ENCODE data around the gene KANK2.

The KANK2 gene

DNA sequence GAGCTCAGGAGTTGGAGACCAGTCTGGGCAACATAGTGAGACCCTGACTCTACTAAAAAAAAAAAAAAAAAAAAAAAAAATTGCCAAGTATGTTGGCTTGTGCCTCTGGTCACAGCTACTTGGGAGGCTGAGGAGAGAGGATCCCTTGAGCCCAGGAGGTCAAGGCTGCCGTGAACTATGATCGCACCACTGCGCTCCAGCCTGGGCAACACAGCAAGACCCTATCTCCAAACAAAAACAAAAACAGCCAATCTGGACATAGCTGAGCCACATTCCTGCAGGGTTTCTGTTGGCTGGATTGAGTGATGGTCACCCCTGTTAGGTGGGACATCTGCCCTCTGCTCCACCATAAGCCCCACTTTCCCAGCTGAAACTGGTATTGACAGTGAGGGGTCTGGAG, 28.5 kb upstream of the KANK2 start:
- no peak for DNase-seq (ENCODE audit: low read depth in 3 of 3)

DNA sequence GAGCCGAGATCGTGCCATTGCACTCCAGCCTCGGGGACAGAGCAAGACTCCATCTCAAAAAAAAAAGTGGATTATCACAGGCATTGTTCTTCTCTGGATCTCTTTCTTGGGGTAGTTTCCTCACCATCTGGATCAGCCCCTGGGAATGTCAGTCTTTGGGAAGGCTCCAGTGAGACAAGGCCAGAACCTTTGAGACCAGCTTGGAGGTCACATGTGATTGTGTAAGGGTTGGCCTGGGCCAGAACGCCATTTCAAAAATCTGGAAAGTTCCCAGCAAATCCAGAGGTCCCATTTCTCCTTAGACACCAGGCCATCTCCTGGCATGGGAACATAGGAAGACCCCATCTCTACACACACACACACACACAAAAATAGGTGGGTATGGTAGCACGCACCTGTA, 27.8 kb upstream of the KANK2 start:
- DNase-seq (ENCODE audit: low read depth in 3 of 3), result no peak

DNA sequence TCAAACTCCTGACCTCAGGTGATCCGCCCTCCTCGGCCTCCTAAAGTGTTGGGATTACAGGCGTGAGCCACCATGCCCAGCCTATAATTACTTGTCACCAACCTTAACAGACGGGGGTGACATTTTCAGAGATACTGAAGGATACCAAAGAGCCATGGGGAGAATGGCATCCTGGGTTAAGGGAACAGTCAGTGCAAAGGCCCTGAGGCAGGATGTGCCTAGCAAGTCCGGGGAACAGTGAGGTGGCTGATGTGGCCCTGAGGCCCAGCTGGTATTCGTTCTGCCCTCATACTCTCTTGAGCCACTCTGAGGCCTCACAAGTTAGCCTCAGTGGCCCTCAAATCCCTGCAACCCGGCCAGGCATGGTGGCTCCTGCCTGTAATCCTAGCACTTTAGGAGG, 27.1 kb upstream of the KANK2 start:
- DNase-seq (ENCODE audit: low read depth in 3 of 3), result no peak

DNA sequence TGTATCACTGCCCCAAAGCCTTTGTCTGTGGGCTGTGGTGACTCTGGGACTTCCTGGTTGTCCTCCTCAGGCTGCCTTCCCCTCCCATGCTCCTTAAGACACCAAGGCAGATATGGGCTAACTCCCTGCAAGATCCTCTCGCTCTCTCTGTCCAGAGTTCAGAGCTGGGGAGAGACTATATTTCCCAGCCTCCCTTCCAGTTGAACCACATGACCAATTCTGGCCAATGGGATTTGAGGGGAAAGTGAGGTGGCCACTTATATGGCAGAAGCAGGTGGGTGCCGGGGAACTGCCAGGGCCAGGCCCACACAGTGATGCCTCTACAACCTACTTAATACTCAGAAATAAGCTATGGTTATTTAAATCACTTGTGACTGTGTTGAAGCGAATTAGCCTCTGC, 25.9 kb upstream of the KANK2 start:
- DNase-seq (ENCODE audit: low read depth in 3 of 3), result no peak

DNA sequence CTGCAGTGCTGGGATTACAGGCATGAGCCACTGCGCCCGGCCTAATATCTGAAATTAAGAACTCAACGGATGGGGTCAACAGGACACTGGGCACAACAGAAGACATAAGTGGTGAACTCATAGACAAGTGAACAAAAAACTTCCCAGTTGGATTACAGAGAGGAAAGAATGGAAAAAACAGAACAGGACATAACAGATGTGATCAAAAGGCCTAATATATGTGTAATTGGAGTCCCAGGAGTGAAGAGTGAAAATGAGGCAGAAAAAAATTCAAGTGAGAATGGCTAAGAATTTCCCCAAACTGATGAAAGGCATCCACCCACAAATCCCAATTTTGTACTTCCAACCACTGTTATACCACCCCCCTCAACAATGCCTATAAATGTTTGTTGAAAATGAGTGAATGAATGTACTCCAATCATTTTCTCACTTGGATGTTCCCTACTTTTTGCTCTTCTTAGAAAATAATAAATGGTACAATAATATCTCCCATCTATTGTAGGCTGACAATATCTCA, 23.8 kb upstream of the KANK2 start:
- DNase-seq (ENCODE audit: low read depth in 3 of 3), result no peak

DNA sequence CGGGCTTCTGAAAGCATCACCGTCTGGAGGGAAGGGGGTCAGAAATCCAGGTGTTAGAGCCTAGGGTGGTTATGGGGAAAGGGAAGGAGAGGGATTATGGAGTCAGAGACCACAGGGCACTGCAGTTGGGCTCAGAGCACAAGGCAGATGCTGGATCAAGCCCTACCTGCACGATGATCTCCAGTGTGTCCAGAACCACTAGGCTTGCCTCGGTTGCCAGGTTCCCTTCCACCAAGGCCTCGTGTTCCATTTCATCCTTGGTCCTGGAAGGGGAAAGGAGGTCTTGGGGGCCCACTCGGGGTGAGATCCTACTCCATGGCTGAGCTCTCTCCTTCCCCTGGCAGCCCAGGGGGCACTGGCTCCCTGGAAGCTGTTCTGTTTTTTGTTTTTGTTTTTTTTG, 17.0 kb upstream of the KANK2 start:
- DNase-seq (ENCODE audit: low read depth in 3 of 3), result no peak

DNA sequence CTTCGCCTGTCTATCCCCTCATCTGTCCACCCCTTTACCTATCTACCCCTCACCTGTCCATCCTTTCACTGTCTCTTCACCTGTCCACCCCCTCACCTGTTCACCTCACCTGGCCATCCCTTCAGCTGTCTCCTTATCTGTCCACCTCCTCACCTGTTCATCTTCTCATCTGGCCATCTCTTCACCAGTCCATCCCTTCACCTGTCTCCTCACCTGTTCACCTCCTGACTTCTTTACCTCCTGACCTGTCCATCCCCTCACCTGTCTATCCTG, 13.2 kb upstream of the KANK2 start:
- no peak for DNase-seq (ENCODE audit: low read depth in 3 of 3)

DNA sequence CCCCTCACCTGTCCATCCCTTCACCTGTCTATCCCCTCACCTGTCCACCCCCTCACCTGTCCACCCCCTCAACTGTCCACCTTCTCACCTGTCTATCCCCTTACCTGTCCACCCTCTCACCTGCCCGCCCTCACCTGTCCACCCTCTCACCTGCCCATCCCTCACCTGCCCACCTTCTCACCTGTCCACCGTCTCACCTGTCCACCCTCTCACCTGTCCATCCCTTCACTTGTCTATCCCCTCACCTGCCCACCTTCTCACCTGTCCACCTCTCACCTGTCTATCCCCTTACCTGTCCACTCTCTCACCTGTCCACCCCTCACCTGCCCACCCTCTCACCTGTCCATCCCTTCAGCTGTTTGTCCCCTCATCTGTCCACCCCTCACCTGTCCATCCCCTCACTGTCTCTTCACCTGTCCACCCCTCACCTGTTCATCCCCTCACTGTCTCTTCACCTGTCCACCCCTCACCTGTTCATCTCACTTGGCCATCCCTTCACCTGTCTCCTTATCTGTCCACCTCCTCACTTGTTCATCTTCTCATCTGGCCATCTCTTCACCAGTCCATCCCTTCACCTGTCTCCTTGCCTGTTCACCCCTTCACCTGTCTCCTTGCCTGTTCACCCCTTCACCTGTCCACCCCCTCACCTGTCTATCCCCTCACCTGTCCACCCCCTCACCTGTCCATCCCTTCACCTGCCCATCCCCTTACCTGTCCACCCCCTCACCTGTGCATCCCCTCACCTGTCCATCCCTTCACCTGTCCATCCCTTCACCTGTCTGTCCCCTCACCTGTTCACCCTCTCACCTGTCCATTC, 12.7 kb upstream of the KANK2 start:
- DNase-seq (ENCODE audit: low read depth in 3 of 3), result no peak

DNA sequence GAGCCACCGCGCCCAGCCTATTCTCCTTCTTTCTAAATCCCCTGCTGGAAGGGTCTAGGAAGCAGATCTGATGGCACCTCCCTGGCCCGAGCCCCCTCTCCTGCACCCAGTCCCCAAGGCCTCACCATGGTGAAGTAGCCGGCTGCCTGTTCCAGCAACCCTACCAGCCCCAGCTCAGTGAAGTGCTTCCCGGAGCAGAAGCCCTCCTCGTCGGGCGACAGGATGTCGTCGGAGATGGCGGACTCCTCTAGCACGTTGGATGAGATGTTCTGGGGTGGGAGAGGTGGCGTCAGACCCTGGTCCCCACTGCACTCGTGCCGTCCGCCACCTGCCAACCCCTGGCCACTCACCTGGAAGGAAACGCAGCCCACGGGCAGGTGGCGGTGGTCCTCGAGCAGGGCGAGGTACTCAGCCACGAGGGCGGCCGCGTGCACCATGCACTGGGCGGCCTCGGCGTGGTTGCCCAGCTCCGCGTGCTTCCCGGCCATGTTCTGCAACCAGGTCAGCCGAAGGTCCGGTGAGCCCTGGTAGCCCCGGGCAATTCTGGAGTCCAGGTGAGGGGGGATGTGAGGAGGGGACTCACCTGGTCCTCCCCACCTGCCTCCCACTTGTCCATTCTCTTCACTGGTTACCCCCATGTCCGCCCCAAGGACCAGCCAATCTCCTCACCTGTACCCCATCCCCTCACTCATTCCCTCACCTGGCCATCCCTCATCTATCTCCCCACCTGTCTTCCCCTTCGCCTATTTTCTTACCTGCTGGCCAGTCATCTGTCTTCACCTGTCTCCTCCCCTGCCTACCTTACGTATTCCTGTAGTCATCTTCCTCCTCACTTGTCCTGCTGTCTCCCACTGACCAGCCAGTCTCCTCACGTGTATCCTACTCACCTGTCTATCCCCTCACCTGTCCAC, 11.5 kb upstream of the KANK2 start:
- no peak for DNase-seq (ENCODE audit: low read depth in 3 of 3)

DNA sequence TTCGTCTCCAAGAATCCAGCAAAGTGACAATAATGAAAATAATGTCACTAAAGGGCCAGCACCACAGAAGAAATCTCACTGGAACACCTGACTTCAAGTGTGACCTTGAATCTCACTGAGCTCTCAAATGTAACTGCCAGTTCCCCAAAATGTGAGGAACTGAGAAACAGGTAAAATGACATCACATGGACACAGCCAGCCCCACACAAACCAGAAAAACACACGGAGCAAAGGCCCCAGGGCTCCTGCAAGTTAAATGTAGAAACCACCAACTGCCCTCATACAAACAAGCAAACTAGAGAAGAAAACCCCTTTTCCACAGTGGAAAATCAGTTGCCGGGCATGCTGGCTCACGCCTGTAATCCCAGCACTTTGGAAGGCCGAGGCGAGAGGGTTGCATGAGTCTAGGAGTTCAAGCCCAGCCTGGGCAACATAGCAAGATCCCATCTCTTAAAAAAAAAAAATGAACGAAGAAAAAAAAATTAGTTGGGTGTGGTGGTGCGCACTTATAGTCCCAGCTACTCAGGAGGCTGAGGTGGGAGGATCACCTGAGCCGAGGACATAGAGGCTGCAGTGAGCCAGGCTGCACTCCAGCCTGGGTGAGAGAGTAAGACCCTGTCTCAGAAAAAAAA, 8.7 kb upstream of the KANK2 start:
- no peak for DNase-seq (ENCODE audit: low read depth in 3 of 3)

DNA sequence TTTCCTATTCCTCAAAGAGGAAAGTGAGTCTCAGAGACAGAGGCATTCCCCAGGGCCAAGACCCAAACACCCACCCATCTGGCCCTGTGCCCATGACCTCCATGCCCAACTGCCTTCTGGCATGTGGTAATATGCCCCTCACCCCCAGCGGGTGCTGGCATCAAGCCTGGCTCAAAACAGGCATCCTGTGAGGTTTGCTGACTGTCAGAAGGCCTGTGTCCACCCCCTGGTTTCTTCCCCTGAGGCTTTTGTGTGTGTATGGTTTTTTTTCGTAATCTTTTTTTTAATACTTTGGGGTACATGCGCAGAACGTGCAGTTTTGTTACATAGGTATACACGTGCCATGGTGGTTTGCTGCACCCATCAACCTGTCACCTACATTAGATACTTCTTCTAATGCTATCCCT, 7.6 kb upstream of the KANK2 start:
- DNase-seq (ENCODE audit: low read depth in 3 of 3), result no peak

DNA sequence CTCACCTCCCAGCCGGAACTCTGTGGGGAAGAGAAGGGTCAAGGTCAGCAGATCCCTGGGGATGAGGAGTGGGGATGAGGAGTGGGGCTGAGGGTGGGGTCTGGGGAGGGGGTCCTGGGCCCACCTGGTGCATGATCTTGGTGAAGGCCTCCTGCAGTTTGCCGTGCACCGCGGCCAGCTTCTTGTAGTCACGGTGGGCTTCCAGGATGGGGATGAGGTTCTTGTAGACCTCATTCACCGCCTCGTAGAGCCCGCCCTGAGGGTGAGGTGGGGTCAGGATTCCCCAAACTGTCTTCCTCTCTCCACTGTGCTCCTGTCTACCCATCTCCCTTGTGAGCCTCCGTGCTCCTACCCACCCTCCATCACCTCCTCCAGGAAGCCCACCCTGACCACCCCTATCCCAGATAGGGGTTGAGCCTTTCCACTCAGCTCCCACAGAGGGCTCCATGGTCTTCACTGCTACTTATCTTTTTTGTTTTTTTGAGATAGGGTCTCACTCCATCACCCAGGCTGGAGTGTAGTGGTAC, 6.8 kb upstream of the KANK2 start:
- DNase-seq (ENCODE audit: low read depth in 3 of 3), result no peak

DNA sequence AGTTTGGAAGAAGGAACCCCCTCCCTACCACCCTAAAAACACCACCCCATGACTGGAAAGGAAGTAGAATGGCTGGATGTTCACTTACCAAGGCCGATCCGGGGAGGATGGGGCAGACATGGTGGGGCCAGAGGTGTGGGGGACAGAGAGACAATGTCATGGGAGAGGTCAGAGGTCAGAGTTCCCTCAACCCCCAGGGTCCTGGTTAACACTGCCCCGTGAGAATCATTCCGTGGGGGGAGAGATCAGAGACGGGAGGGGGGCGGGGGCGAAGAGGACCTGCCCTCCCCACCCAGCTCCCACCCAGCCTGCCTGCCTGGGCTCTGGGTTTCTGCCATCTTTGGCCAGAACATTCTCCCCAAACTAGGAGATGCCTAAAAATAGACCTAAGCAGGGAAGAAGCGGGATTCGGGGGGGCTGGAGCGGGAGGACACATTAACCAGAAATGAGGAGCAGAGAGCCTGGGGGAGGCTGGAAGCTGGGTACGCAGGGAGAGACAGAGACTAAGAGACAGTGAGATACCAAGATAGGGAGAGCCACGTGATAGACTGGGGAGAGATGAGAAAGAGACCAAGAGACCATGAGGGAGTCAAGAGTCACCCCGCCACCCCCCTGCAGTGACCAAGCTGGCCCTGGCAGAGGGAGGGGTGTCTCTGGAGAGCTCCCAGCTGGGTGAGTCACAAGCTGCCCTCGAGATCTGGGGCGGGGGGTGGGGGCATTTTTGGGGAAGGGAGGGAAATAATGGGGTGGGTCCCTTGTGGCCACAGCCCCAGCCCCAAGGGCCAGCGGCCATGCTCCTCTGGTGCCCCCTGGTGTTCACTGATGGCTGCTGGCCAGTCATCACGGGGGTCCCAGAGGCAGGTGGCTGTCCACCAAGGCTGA, 6.1 kb upstream of the KANK2 start:
- peak in 2 of 3 experiments; percentile 9 to 24 for DNase-seq (ENCODE audit: low read depth in 3 of 3)

DNA sequence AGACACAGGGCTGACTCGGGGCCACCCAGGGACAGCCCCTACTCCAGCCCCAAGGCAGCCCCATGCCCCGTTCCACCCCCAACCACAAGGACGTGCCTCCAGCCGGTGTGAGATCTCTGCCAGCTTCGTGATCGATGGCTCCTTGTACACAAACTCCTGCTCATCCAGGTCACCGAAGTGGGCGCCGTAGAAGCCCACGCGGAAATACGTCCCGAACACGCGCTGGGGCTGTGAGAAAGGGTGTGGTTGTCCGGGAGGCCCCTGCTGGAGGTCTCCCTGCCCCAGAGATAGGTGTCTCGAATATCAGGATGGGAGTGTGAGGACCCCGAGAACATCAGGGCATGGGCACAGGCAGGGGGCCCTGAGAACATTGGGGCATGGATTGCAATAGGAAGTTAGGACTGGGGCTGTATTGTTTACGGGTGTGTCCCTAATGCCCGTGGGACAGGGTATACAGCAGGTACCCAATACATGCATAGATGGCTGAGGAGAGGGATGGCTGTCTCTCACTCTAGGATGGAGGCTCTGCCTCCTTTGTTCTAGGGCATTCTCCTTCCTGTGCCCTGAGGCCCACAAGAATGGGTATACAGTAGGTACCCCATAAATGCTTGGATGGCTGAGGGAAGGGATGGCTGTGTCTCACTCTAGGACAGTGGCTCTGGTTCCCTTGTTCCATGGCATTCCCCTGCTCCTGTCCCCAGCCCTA, 5.3 kb upstream of the KANK2 start:
- no peak for DNase-seq (ENCODE audit: low read depth in 3 of 3)

DNA sequence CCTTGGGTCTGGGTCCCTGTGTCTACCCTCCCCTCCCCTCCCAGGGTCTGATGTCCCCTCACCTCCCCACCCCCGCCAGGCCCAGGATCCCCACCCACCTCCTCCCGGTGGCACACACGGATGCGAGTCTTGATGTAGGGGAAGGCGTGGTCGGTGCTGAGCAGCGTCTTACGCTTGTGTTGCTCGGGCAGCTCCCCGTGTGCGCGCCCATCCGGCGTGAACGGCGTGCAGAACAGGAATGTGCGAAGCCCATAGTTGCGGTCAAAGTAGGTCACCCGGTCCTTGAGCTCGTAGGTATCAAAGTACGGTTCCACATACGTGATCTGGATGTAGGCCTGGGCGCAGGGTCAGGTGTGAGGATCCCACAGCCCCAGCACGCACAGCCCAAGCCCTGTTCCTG, 4.4 kb upstream of the KANK2 start:
- DNase-seq (ENCODE audit: low read depth in 3 of 3), result no peak

DNA sequence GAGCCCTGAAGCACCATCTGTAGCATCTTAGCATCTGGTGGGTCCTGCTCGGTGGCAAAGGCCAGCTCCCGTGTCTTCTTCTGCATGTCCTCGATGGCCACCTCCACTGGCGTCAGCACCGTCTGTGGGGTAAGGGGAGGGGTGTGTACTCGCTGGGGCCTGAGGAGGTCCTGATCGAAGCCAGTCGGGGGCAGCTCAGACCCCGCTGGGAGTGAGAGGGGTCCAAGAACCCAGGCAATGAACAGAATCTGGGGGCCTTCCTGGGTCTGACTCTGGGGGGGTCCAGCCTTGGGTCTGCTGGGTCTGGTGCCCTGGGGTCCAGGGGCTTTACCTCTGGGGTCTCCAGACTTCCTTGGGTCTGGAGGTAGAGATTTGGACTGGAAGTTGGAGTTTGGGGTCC, 3.6 kb upstream of the KANK2 start:
- DNase-seq (ENCODE audit: low read depth in 3 of 3), result no peak

DNA sequence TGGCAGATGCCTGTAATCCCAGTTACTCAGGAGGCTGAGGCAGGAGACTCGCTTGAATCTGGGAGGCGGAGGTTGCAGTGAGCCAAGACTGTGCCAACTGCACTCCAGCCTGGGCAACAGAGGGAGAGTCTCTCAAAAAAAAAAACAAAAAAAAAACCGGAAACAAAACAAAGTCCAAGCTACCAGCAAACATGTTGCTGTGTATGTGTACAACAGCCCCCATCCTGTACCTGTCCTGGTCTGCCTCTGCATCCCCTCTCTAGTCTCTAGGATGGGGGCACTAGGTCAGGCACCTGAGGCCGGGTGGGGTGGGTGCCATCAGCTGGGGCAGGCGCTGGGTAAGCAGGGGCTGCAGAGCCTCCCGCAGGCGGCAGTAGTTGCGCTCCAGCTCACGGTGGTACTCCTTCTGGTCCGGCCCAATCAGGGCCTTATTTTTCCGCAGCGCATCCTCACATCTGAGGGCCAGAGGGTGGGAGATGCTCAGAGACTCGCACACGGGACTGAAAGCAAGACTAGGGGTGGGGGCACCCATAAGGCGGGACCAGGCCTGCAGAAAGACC, 2.8 kb upstream of the KANK2 start:
- no peak for DNase-seq (ENCODE audit: low read depth in 3 of 3)

DNA sequence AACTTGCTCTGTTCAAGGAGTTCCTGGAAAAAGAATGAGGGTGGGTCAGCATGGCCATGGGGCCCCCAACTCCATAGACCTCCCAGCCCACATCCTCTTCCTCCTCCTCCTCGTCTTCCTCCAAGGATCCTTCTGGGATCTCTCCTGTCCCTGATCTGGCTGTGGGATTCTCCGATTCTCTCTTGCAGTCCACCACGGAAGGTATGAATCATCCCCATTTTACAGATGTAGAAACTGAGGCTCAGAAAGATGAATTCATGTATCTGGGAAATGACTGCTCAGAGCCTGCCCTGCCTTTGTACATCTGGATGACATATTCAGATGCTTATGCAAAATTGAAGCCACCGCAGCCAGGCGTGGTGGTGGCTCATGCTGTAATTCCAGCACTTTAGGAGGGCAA, 2.2 kb upstream of the KANK2 start:
- no peak for DNase-seq (ENCODE audit: low read depth in 3 of 3)

DNA sequence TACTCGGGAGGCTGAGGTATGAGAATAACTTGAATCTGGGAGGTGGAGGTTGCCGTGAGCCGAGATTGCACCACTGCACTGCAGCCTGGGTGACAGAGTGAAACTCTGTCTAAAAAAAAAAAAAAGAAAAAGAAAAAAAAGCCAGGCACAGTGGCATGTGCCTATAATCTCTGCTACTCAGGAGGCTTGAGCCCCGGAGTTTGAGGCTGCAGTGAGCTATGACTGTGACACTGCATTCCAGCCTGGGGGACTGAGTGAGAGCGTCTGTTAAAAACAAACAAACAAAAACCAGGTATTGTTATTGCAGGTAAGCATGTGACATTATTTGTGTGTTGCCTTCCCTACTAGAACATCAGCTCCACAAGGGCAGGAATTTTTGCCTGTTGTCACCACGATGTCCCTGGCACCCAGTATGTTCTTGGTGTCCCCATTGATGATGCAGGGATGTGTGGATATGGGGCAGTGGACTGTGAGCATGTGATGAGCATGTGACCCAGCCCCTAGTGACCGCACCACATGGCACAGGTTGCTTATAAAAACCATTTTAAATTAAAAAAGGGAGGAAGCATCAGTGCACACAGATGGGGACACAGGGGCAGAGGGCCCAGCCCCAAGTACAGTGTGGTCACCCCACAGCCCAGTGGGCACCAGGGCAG, 1.6 kb upstream of the KANK2 start:
- DNase-seq (ENCODE audit: low read depth in 3 of 3), result no peak

DNA sequence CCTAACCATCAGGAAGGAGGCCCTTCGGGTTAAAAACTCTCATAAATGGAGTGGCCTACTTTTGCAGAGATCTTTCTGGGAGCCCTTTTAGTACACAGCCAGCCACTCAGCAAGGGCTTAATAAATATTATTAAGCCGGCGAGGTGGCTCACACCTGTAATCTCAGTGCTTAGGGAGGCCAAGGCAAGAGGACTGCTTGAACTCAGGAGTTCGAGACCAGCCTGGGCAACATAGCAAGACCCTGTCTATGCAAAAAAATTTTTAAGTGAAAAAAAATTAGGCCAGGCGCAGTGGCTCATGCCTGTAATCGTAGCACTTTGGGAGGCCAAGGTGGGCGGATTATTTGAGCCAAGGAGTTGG, 810 bp upstream of the KANK2 start:
- DNase-seq (ENCODE audit: low read depth in 3 of 3), result no peak
